SW480 (cell line): Measurements from ENCODE around the gene ATL2.

ENCODE experiments used
- DNase-seq: peaks from one replicate; pipeline ENCODE4 v3.0.0-alpha.2; 2016; ENCODE audit warnings: low spot score

Gene ATL2

GRCh38 chr2:38248707-38249106, 128.4 kb downstream of the ATL2 start:
- DNase-seq = no peak

DNA sequence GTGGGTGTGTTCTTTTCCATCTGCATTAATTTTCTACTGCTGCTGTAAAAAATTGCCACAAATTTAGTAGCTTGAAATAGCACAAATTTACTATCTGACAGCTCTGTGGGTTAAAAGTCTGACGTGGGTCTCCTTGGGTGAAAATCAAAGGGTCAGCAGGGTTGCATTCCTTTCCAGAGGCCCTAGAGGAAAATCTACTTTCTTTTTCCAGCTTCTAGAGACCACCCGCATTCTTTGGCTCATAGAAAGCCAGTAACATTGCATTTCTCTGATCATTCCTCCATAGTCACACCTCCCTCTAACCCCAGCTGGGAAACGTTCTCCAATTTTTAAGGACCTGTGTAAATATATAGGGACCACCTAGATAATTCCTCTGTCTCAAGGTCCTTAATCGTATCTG, 128.8 kb downstream of the ATL2 start:
- no peak for DNase-seq

DNA sequence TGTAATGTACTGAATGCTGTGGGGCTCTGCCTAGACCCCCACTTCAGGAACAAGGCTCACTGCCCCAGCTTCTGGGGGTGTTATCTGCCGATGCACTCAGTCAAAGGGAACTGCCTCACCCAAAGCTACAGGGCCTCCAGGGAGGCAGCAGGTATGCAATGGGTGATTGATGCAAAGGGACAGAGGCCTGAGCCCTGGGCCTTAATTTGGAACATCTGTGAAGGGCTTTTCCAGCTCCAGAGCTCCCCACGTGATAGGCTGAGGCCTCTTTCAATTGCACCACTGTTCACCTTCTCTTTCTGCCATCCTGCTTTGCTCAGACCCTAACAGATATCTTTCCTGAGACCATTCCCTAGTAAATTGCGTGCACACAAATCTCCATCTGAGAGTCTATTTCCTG, 131.0 kb downstream of the ATL2 start:
- DNase-seq = no peak

DNA sequence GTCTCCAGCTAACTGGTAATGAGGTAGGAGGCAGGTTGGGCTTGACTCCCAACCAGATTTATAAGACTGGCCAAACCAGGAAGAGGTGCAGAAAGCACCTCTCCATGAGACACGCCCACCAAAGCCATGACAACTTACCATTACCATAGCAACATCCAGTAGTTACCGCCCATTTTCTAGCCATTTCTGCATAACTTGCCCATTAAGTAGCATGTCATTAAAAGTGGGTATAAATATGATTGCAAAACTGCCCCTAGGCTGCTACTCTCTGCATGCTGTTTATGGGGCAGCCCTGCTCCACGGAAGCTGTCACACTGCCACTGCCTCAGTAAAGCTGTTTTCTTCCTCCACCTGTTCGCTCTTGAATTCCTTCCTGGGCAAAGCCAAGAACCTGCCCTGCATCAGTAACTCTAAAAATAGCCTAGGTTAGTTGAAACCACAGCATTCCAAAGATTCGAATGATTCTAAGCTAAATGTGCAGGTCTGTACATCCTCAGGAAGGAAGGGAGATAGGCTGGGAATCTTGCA, 131.9 kb downstream of the ATL2 start:
- peak; percentile 38 for DNase-seq

GRCh38 chr2:38244301-38244700, 132.8 kb downstream of the ATL2 start:
- no peak for DNase-seq
